IMR-90 (cell line): Measurements from ENCODE around the gene C1orf74. TPM values are rescaled to one million over a fixed set of nuclear protein-coding genes. Genes with fewer than 3 reads are reported as not detected.

Source experiments
- ATAC-seq: fragments of 200-7000 bp; cut with Tn5 transposase; 2 replicates; pipeline ENCODE4 v1.9.1; 2020; ENCODE audit warnings: low read depth, mild to moderate bottlenecking, moderate library complexity
- BruUV-seq: library from RNA; stranded (reverse); fragments of 400-500 nt; replicated peaks from 2 replicates; lab custom pipeline; 2021; lab: Mats Ljungman, UMichigan
- CTCF ChIA-PET: fragments of 300-600 bp; formaldehyde crosslinking; extraction: SDS; loops from one replicate; lab custom pipeline; 2021; ENCODE audit warnings: antibody characterized with exemption; lab: Yijun Ruan, JAX
- POLR2A ChIA-PET: fragments of 300-600 bp; sonication (Branson Sonifier 250); formaldehyde crosslinking; loops from one replicate; lab custom pipeline; 2022; ENCODE audit warnings: antibody characterized with exemption; ENCODE audit not compliant: unreplicated experiment; lab: Charles Lee
- DNase-seq: peaks from one replicate; pipeline ENCODE4 v3.0.0; 2013
- H2AFZ ChIP-seq: replicated peaks from 2 replicates; pipeline ENCODE3; 2013; ENCODE audit warnings: low read length, mild to moderate bottlenecking; ENCODE audit not compliant: poor library complexity
- H2AK5ac ChIP-seq: 2 replicates; pipeline ENCODE4 v1.6.1; 2013; ENCODE audit warnings: low read depth, low read length, inconsistent platforms
- H2AK9ac ChIP-seq: replicated peaks from 2 replicates; pipeline ENCODE3; 2013; ENCODE audit warnings: mild to moderate bottlenecking, low read depth, low read length, moderate library complexity; ENCODE audit not compliant: poor library complexity
- H2BK120ac ChIP-seq: 2 replicates; pipeline ENCODE4 v1.6.1; 2013; ENCODE audit warnings: low read depth, low read length, inconsistent platforms
- H2BK15ac ChIP-seq: 3 replicates; pipeline ENCODE4 v1.6.1; 2013; ENCODE audit warnings: low read depth, low read length, inconsistent platforms
- H2BK20ac ChIP-seq: 2 replicates; pipeline ENCODE4 v1.6.1; 2013; ENCODE audit warnings: low read depth, mild to moderate bottlenecking, inconsistent platforms, low read length, moderate library complexity
- H2BK5ac ChIP-seq: 2 replicates; pipeline ENCODE4 v1.6.1; 2013; ENCODE audit warnings: mild to moderate bottlenecking, low read depth, low read length, inconsistent platforms; ENCODE audit not compliant: poor library complexity, severe bottlenecking
- H3K14ac ChIP-seq: replicated peaks from 2 replicates; pipeline ENCODE4 v1.6.1; 2013; ENCODE audit warnings: low read depth, low read length, inconsistent platforms
- H3K18ac ChIP-seq: 2 replicates; pipeline ENCODE4 v1.6.1; 2013; ENCODE audit warnings: low read depth, low read length, control low read depth
- H3K23ac ChIP-seq: 2 replicates; pipeline ENCODE4 v1.6.1; 2013; ENCODE audit warnings: low read depth, low read length, inconsistent platforms
- H3K27ac ChIP-seq: 2 replicates; pipeline ENCODE4 v1.5.1; 2013; ENCODE audit warnings: mild to moderate bottlenecking, control low read depth, low read length; ENCODE audit not compliant: insufficient read depth
- H3K27me3 ChIP-seq: 2 replicates; pipeline ENCODE4 v1.6.1; 2013; ENCODE audit warnings: low read length; ENCODE audit not compliant: control insufficient read depth, insufficient read depth
- H3K36me3 ChIP-seq: 2 replicates; pipeline ENCODE4 v1.6.1; 2013; ENCODE audit warnings: low read length, mixed read lengths; ENCODE audit not compliant: control insufficient read depth, insufficient read depth
- H3K4ac ChIP-seq: 2 replicates; pipeline ENCODE4 v1.6.1; 2013; ENCODE audit warnings: low read depth, low read length, inconsistent platforms
- H3K4me1 ChIP-seq: 2 replicates; pipeline ENCODE4 v1.6.1; 2013; ENCODE audit warnings: low read length, mixed read lengths; ENCODE audit not compliant: control insufficient read depth, insufficient read depth
- H3K4me2 ChIP-seq: 2 replicates; pipeline ENCODE4 v1.6.1; 2013; ENCODE audit warnings: low read depth, mild to moderate bottlenecking, control low read depth, low read length, moderate library complexity
- H3K4me3 ChIP-seq: 2 replicates; pipeline ENCODE4 v1.5.1; 2013; ENCODE audit warnings: low read depth, mild to moderate bottlenecking, control low read depth, low read length, moderate library complexity; ENCODE audit not compliant: insufficient read depth
- H3K56ac ChIP-seq: 2 replicates; pipeline ENCODE4 v1.6.1; 2013; ENCODE audit warnings: low read length, inconsistent platforms; ENCODE audit not compliant: insufficient read depth; ENCODE audit errors: extremely low read depth
- H3K79me1 ChIP-seq, 2 experiments: 2 replicates each; pipeline ENCODE4 v1.6.1; 2013; ENCODE audit warnings: low read length in 2 of 2, inconsistent platforms in 1 of 2, low read depth in 1 of 2
- H3K9ac ChIP-seq: 2 replicates; pipeline ENCODE4 v1.6.1; 2013; ENCODE audit warnings: low read depth, low read length, control low read depth
- H3K9me1 ChIP-seq: 2 replicates; pipeline ENCODE4 v1.6.1; 2013; ENCODE audit warnings: low read length, inconsistent platforms; ENCODE audit not compliant: insufficient read depth
- H3K9me3 ChIP-seq: 2 replicates; pipeline ENCODE4 v1.6.1; 2013; ENCODE audit warnings: low read length; ENCODE audit not compliant: control insufficient read depth, insufficient read depth
- H4K20me1 ChIP-seq: 2 replicates; pipeline ENCODE4 v1.6.1; 2013; ENCODE audit warnings: low read length, inconsistent platforms; ENCODE audit not compliant: insufficient read depth
- H4K5ac ChIP-seq: 2 replicates; pipeline ENCODE4 v1.6.1; 2013; ENCODE audit warnings: mild to moderate bottlenecking, low read depth, low read length, control low read depth
- H4K8ac ChIP-seq, 2 experiments: 2 replicates each; pipeline ENCODE4 v1.6.1; 2013; ENCODE audit warnings: low read depth in 2 of 2, low read length in 2 of 2, control low read depth in 1 of 2, inconsistent platforms in 1 of 2
- H4K91ac ChIP-seq: 2 replicates; pipeline ENCODE4 v1.6.1; 2013; ENCODE audit warnings: low read depth, low read length, inconsistent platforms; ENCODE audit not compliant: insufficient read depth
- BHLHE40 ChIP-seq: fragments of 150-350 bp; IDR thresholded peaks from 2 replicates; pipeline ENCODE4 v1.6.1; 2016; ENCODE audit warnings: mild to moderate bottlenecking, low read depth, low read length
- CEBPB ChIP-seq: IDR thresholded peaks from 2 replicates; pipeline ENCODE4 v1.6.1; 2012; ENCODE audit warnings: low read depth, low read length, improper control_type of control experiment
- CHD1 ChIP-seq: IDR thresholded peaks from 2 replicates; pipeline ENCODE4 v1.6.1; 2012; ENCODE audit warnings: low read depth, low read length, improper control_type of control experiment
- FOS ChIP-seq: fragments of 150-350 bp; IDR thresholded peaks from 2 replicates; pipeline ENCODE4 v1.6.1; 2016; ENCODE audit warnings: low read depth, low read length
- MAFK ChIP-seq: IDR thresholded peaks from 2 replicates; pipeline ENCODE4 v1.6.1; 2012; ENCODE audit warnings: low read depth, low read length, improper control_type of control experiment
- MAZ ChIP-seq: IDR thresholded peaks from 2 replicates; pipeline ENCODE4 v1.6.1; 2012; ENCODE audit warnings: low read depth, mild to moderate bottlenecking, low read length, improper control_type of control experiment, moderate library complexity, borderline replicate concordance
- MXI1 ChIP-seq: IDR thresholded peaks from 2 replicates; pipeline ENCODE4 v1.6.1; 2012; ENCODE audit warnings: low read depth, mild to moderate bottlenecking, low read length, moderate library complexity, borderline replicate concordance
- NFE2L2 ChIP-seq: fragments of 150-350 bp; IDR thresholded peaks from 2 replicates; pipeline ENCODE4 v1.6.1; 2016; ENCODE audit warnings: low read depth, mild to moderate bottlenecking, low read length
- POLR2A ChIP-seq: IDR thresholded peaks from 2 replicates; pipeline ENCODE4 v1.6.1; 2012; ENCODE audit warnings: mild to moderate bottlenecking, low read depth, low read length
- RAD21 ChIP-seq: IDR thresholded peaks from 2 replicates; pipeline ENCODE4 v1.6.1; 2012; ENCODE audit warnings: low read length, improper control_type of control experiment
- RCOR1 ChIP-seq: IDR thresholded peaks from 2 replicates; pipeline ENCODE4 v1.6.1; 2012; ENCODE audit warnings: mild to moderate bottlenecking, low read length, improper control_type of control experiment; ENCODE audit not compliant: insufficient replicate concordance
- RFX5 ChIP-seq: IDR thresholded peaks from 2 replicates; pipeline ENCODE4 v1.8.0; 2012; ENCODE audit warnings: low read depth, mild to moderate bottlenecking, low read length, moderate library complexity
- SMC3 ChIP-seq: fragments of 150-350 bp; IDR thresholded peaks from 2 replicates; pipeline ENCODE4 v1.6.1; 2016; ENCODE audit warnings: low read depth, mild to moderate bottlenecking, antibody characterized with exemption, low read length, moderate library complexity
- WGBS, 2 experiments: methylation state at CpG; one replicate each; pipeline versions ENCODE4 v1.1.5 to v1.1.7; 2013; ENCODE audit warnings: missing lambda C conversion rate in 2 of 2; ENCODE audit not compliant: insufficient read length in 1 of 2; ENCODE audit errors: extremely low coverage in 2 of 2; 5-methylcytosine and 5-hydroxymethylcytosine counted together
- dilution Hi-C: fragments of 300-500 bp; cut with HindIII; formaldehyde crosslinking; loops from one replicate; pipeline ENCODE4 v1.14.3; 2018; ENCODE audit warnings: low sequenced_read_pairs; ENCODE audit not compliant: unreplicated experiment
- in situ Hi-C: fragments of 300-500 bp; cut with MboI; formaldehyde crosslinking; loops from 3 replicates; pipeline ENCODE4 v1.14.3; 2019; ENCODE audit warnings: low sequenced_read_pairs, inconsistent platforms, mixed read lengths
- intact Hi-C: fragments of 100-400 bp; cut with micrococcal nuclease; formaldehyde crosslinking; loops from 2 replicates; pipeline ENCODE4 v1.10.0; 2022
- polyA plus RNA-seq, 3 experiments: library from polyadenylated mRNA; depleted of rRNA; stranded (reverse); fragments of >200 nt; gene quantifications; 2 replicates each; pipeline ENCODE4 v1.2.3, GENCODE V29; 2012; ENCODE audit warnings: low replicate concordance in 1 of 3
- total RNA-seq: library from RNA; depleted of rRNA; stranded (reverse); fragments of >200 nt; gene quantifications from 2 replicates; pipeline ENCODE4 v1.2.3, GENCODE V29; 2012
- TF ChIP-seq, protein P1 (sequence below): fragments of 150-350 bp; IDR thresholded peaks from 2 replicates; pipeline ENCODE4 v1.6.1; 2017; ENCODE audit warnings: mild to moderate bottlenecking, antibody characterized with exemption, low read length, low read depth
- TF ChIP-seq, protein P2 (sequence below): conservative IDR thresholded peaks from 2 replicates; pipeline ENCODE4 v1.5.1; 2012; ENCODE audit warnings: mild to moderate bottlenecking, low read depth, low read length, improper control_type of control experiment
- TF ChIP-seq, protein P3 (sequence below): fragments of 150-350 bp; IDR thresholded peaks from 2 replicates; pipeline ENCODE4 v1.6.1; 2016; ENCODE audit warnings: low read depth, mild to moderate bottlenecking, low read length, moderate library complexity, borderline replicate concordance

C1orf74 gene
- total and polyA plus RNA-seq, 2 of the 4 experiments (the other 2 are of a cell fraction) = 1.1 to 4.3 TPM

DNA sequence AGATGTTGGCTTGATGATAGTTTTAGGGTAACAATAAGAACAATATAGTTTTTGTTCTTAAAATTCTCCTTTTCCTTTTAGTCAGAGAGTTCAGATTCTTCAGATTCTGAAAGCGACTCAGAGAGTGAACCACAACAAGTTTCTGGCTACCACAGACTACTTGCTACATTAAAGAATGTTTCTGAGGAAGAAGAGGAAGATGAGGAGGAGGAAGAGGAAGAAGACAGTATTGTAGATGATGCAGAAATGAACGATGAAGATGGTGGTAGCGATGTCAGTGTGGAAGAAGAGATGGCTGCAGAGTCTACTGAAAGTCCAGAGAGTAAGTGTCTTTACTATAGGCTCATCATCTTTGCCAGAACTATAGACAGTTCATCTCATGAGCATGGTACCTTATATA is 46.4 kb upstream of the C1orf74 start:
- peak overlapping the region; percentile 42; the same call in 1 of the 2 replicates for H4K5ac ChIP-seq
- dilution Hi-C loops = no loop called here

More for the DNA sequence above, 46.4 kb upstream of the C1orf74 start:
- H2BK20ac ChIP-seq = peak overlapping the region; percentile 86
- H3K4ac ChIP-seq = peak overlapping the region; percentile 35; the same call in 1 of the 2 replicates
- no peak overlapping the region for H2AK9ac ChIP-seq
- H3K9me1 ChIP-seq = no peaks in the 10 kb centered on the region; the same call in 1 of the 2 replicates
- intact Hi-C loops = no loop called here
- H3K4me1 ChIP-seq = peaks cover 4% of the 10 kb centered on the region; the same call in 1 of the 2 replicates
- no peak overlapping the region for H3K9ac ChIP-seq
- H2BK15ac ChIP-seq = 0 out of 3 replicates have a peak overlapping the region, but pooled peaks have one; percentile 3
- H2AFZ ChIP-seq = no peak overlapping the region
- no peak overlapping the region for H3K4me3 ChIP-seq
- H3K4me2 ChIP-seq = peak overlapping the region; percentile 10; the same call in 1 of the 2 replicates
- H2AK5ac ChIP-seq = peak overlapping the region; percentile 92; the same call in 1 of the 2 replicates
- DNase-seq = no peak
- no peaks in the 10 kb centered on the region for H3K27me3 ChIP-seq
- no CpG with 5 or more reads among the region's 3 CpGs for WGBS, 2 experiments
- peak overlapping the region in 1 of 2 experiments; percentile 81; a peak in 2 of 4 replicates for H4K8ac ChIP-seq
- H3K56ac ChIP-seq = no peak overlapping the region
- H4K20me1 ChIP-seq = no peaks in the 10 kb centered on the region
- ChIA-PET POLR2A (interaction anchor here (0.7 kb wide), 1 partner anchor 17 kb away, joined by 13 read pairs; no protein-coding TSS in a partner anchor), CTCF (no interaction called here)
- H2BK5ac ChIP-seq = peak overlapping the region; percentile 62
- peaks cover 14% of the 10 kb centered on the region for H3K36me3 ChIP-seq
- H4K91ac ChIP-seq = peak overlapping the region; percentile 58
- peak overlapping the region; percentile 34; the same call in 1 of the 2 replicates for H3K14ac ChIP-seq
- no peak for TF ChIP-seq RFX5
- TF ChIP-seq, protein P1, sequence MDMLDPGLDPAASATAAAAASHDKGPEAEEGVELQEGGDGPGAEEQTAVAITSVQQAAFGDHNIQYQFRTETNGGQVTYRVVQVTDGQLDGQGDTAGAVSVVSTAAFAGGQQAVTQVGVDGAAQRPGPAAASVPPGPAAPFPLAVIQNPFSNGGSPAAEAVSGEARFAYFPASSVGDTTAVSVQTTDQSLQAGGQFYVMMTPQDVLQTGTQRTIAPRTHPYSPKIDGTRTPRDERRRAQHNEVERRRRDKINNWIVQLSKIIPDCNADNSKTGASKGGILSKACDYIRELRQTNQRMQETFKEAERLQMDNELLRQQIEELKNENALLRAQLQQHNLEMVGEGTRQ = no peak
- TF ChIP-seq BHLHE40 = no peak
- TF ChIP-seq MAZ = no peak
- no peak for TF ChIP-seq MAFK
- no peak for TF ChIP-seq RCOR1
- TF ChIP-seq FOS = no peak
- TF ChIP-seq POLR2A = no peak
- no peak for TF ChIP-seq CHD1
- TF ChIP-seq, protein P2, sequence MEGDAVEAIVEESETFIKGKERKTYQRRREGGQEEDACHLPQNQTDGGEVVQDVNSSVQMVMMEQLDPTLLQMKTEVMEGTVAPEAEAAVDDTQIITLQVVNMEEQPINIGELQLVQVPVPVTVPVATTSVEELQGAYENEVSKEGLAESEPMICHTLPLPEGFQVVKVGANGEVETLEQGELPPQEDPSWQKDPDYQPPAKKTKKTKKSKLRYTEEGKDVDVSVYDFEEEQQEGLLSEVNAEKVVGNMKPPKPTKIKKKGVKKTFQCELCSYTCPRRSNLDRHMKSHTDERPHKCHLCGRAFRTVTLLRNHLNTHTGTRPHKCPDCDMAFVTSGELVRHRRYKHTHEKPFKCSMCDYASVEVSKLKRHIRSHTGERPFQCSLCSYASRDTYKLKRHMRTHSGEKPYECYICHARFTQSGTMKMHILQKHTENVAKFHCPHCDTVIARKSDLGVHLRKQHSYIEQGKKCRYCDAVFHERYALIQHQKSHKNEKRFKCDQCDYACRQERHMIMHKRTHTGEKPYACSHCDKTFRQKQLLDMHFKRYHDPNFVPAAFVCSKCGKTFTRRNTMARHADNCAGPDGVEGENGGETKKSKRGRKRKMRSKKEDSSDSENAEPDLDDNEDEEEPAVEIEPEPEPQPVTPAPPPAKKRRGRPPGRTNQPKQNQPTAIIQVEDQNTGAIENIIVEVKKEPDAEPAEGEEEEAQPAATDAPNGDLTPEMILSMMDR = no peak
- TF ChIP-seq, protein P3, sequence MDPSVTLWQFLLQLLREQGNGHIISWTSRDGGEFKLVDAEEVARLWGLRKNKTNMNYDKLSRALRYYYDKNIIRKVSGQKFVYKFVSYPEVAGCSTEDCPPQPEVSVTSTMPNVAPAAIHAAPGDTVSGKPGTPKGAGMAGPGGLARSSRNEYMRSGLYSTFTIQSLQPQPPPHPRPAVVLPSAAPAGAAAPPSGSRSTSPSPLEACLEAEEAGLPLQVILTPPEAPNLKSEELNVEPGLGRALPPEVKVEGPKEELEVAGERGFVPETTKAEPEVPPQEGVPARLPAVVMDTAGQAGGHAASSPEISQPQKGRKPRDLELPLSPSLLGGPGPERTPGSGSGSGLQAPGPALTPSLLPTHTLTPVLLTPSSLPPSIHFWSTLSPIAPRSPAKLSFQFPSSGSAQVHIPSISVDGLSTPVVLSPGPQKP = no peak
- no peak for TF ChIP-seq MXI1
- no peak for TF ChIP-seq RAD21
- TF ChIP-seq CEBPB = no peak
- TF ChIP-seq SMC3 = no peak
- no peak for TF ChIP-seq NFE2L2
- no TSS peak for BruUV-seq
- peak overlapping the region; percentile 27; the same call in 1 of the 2 replicates for H2BK120ac ChIP-seq
- peak overlapping the region; percentile 33; the same call in 1 of the 2 replicates for H3K18ac ChIP-seq
- ATAC-seq = no peak
- peaks cover 8 to 40% of the 10 kb centered on the region in 2 experiments for H3K79me1 ChIP-seq
- no peaks in the 10 kb centered on the region for H3K9me3 ChIP-seq
- in situ Hi-C loops = no loop called here
- peak overlapping the region; percentile 84; the same call in 1 of the 2 replicates for H3K23ac ChIP-seq
- H3K27ac ChIP-seq = no peak overlapping the region
